VCaP (cell line): ENCODE data around the gene STK40.

ENCODE experiments used
- H3K27ac ChIP-seq: fragments of 450-650 bp; 2 replicates; pipeline ENCODE4 v1.5.1; 2017
- CTCF ChIP-seq: fragments of 450-650 bp; conservative IDR thresholded peaks from 2 replicates; pipeline ENCODE4 v1.5.1; 2017; ENCODE audit warnings: mild to moderate bottlenecking, moderate library complexity

STK40 gene

GRCh38 chr1:36349839-36350238, 35.9 kb downstream of the STK40 start:
- no peak for TF ChIP-seq CTCF

GRCh38 chr1:36349241-36349671, 36.5 kb downstream of the STK40 start:
- TF ChIP-seq CTCF, result no peak
- no peak overlapping the region for H3K27ac ChIP-seq

More at GRCh38 chr1:36349839-36350238, 35.9 kb downstream of the STK40 start:
- H3K27ac ChIP-seq, result no peak overlapping the region

- no peak for TF ChIP-seq CTCF
Observed at GRCh38 chr1:36346741-36347370, 38.9 kb downstream of the STK40 start.

GRCh38 chr1:36345353-36345752, 40.4 kb downstream of the STK40 start:
- TF ChIP-seq CTCF, result no peak

More at GRCh38 chr1:36346741-36347370, 38.9 kb downstream of the STK40 start:
- no peak overlapping the region for H3K27ac ChIP-seq

GRCh38 chr1:36344395-36344680, 41.4 kb downstream of the STK40 start:
- no peak overlapping the region for H3K27ac ChIP-seq
- TF ChIP-seq CTCF, result no peak

More at GRCh38 chr1:36345353-36345752, 40.4 kb downstream of the STK40 start:
- H3K27ac ChIP-seq, result no peak overlapping the region

- H3K27ac ChIP-seq, result no peak overlapping the region
- no peak for TF ChIP-seq CTCF
Observed at GRCh38 chr1:36343651-36344394, 41.9 kb downstream of the STK40 start.

GRCh38 chr1:36342426-36343185, 43.1 kb downstream of the STK40 start:
- no peak overlapping the region for H3K27ac ChIP-seq
- TF ChIP-seq CTCF, result peak; percentile 84
